Neural cell (in vitro differentiated cells): ENCODE data around the gene RPL22. TPM values are rescaled to one million over a fixed set of nuclear protein-coding genes. Genes with fewer than 3 reads are reported as not detected.
A peak's percentile ranks its signal among the peaks of the same experiment; 100 is the strongest.

ENCODE experiments used
- H2AFZ ChIP-seq: fragments of 200-600, 300-800 bp; sonication (generic), shearing (Covaris generic); 2 replicates; pipeline ENCODE4 v1.6.0; 2014; ENCODE audit warnings: low read depth, mild to moderate bottlenecking, antibody characterized with exemption, low read length, moderate library complexity
- H3F3A ChIP-seq: fragments of 200-600 bp; shearing (Covaris generic); 2 replicates; pipeline ENCODE4 v1.6.1; 2016; ENCODE audit warnings: mild to moderate bottlenecking, moderate library complexity, mixed read lengths, antibody characterized with exemption, low read length; ENCODE audit not compliant: insufficient read depth, poor library complexity, severe bottlenecking
- H3K27ac ChIP-seq: fragments of 200-600, 300-800 bp; sonication (generic), shearing (Covaris generic); 2 replicates; pipeline ENCODE4 v1.5.1; 2014; ENCODE audit warnings: mild to moderate bottlenecking, low read length, moderate library complexity
- H3K27me3 ChIP-seq: fragments of 300-800, 200-600 bp; sonication (generic), shearing (Covaris generic); 2 replicates; pipeline ENCODE4 v1.6.0; 2014; ENCODE audit warnings: mild to moderate bottlenecking, low read depth, low read length, moderate library complexity; ENCODE audit not compliant: insufficient read depth
- H3K36me3 ChIP-seq: fragments of 300-800, 200-600 bp; sonication (generic), shearing (Covaris generic); 2 replicates; pipeline ENCODE4 v1.5.1; 2014; ENCODE audit warnings: mild to moderate bottlenecking, antibody characterized with exemption, low read length, moderate library complexity; ENCODE audit not compliant: insufficient read depth
- H3K4me2 ChIP-seq: fragments of 300-800, 200-600 bp; sonication (generic), shearing (Covaris generic); 2 replicates; pipeline ENCODE4 v1.6.0; 2014; ENCODE audit warnings: mild to moderate bottlenecking, low read length
- H3K4me3 ChIP-seq: fragments of 300-800, 200-600 bp; sonication (generic), shearing (Covaris generic); 2 replicates; pipeline ENCODE4 v1.5.1; 2014; ENCODE audit warnings: mild to moderate bottlenecking, low read length, moderate library complexity
- H3K79me2 ChIP-seq: fragments of 200-600 bp; shearing (Covaris generic); replicated peaks from 2 replicates; pipeline ENCODE4 v1.6.0; 2014; ENCODE audit warnings: mild to moderate bottlenecking, low read length, moderate library complexity; ENCODE audit not compliant: insufficient read depth
- H3K9ac ChIP-seq: fragments of 300-800, 200-600 bp; sonication (generic), shearing (Covaris generic); 2 replicates; pipeline ENCODE4 v1.6.1; 2016; ENCODE audit warnings: mild to moderate bottlenecking, low read length, mixed read lengths
- H3K9me2 ChIP-seq: fragments of 200-600 bp; shearing (Covaris generic); 2 replicates; pipeline ENCODE4 v1.6.1; 2016; ENCODE audit warnings: mild to moderate bottlenecking, low read length, mixed read lengths; ENCODE audit not compliant: insufficient read depth
- H3K9me3 ChIP-seq: fragments of 200-600, 300-800 bp; sonication (generic), shearing (Covaris generic); 2 replicates; pipeline ENCODE4 v1.6.1; 2016; ENCODE audit warnings: mild to moderate bottlenecking, mixed run types, low read length, moderate library complexity, mixed read lengths
- H4K20me1 ChIP-seq: fragments of 200-600 bp; shearing (Covaris generic); 2 replicates; pipeline ENCODE4 v1.6.1; 2016; ENCODE audit warnings: mild to moderate bottlenecking, mixed run types; ENCODE audit not compliant: insufficient read depth
- CTCF ChIP-seq: fragments of 450-650 bp; IDR thresholded peaks from 2 replicates; pipeline ENCODE4 v1.5.1; 2014; ENCODE audit warnings: antibody characterized with exemption, mild to moderate bottlenecking, moderate library complexity; ENCODE audit not compliant: poor library complexity, severe bottlenecking
- EP300 ChIP-seq: fragments of 450-650 bp; conservative IDR thresholded peaks from 2 replicates; pipeline ENCODE4 v1.6.1; 2014; ENCODE audit warnings: antibody characterized with exemption, mild to moderate bottlenecking, moderate library complexity; ENCODE audit not compliant: poor library complexity, severe bottlenecking
- EZH2 ChIP-seq: fragments of 200-600, 300-800 bp; shearing (Covaris generic), sonication (generic); IDR thresholded peaks from 2 replicates; pipeline ENCODE4 v1.6.1; 2014; ENCODE audit warnings: antibody characterized with exemption, low read length, borderline replicate concordance, mild to moderate bottlenecking; ENCODE audit not compliant: insufficient read depth, poor library complexity, severe bottlenecking
- MXI1 ChIP-seq: fragments of 450-650 bp; conservative IDR thresholded peaks from 2 replicates; pipeline ENCODE4 v1.6.1; 2014; ENCODE audit warnings: antibody characterized with exemption, mild to moderate bottlenecking; ENCODE audit not compliant: poor library complexity, severe bottlenecking
- POLR2AphosphoS5 ChIP-seq: IDR thresholded peaks from 2 replicates; pipeline ENCODE4 v1.6.1; 2012
- RAD21 ChIP-seq: fragments of 450-650 bp; conservative IDR thresholded peaks from 2 replicates; pipeline ENCODE4 v1.6.1; 2014; ENCODE audit warnings: antibody characterized with exemption, mild to moderate bottlenecking, moderate library complexity
- REST ChIP-seq: IDR thresholded peaks from 2 replicates; pipeline ENCODE4 v1.6.1; 2012; ENCODE audit warnings: borderline replicate concordance
- SMC3 ChIP-seq: fragments of 450-650 bp; conservative IDR thresholded peaks from 2 replicates; pipeline ENCODE4 v1.6.1; 2014; ENCODE audit warnings: antibody characterized with exemption, mild to moderate bottlenecking, moderate library complexity; ENCODE audit not compliant: poor library complexity
- TAF1 ChIP-seq: IDR thresholded peaks from 2 replicates; pipeline ENCODE4 v1.6.1; 2012; ENCODE audit warnings: low read depth
- polyA plus RNA-seq: library from polyadenylated mRNA; depleted of rRNA; stranded (reverse); fragments of >200 nt; gene quantifications from 2 replicates; pipeline ENCODE4 v1.2.3, GENCODE V29; 2014

The RPL22 gene
- polyA plus RNA-seq, 1 donor from 2014 or later: 294 TPM

GRCh38 chr1:6149597-6149996 is 49.8 kb downstream of the RPL22 start:
- Histone ChIP-seq H3K27ac (no peak overlapping the region), H3K4me2 (no peak overlapping the region), H3K9me2 (no peaks in the 10 kb centered on the region), H3K4me3 (no peak overlapping the region), H3F3A (no peaks in the 10 kb centered on the region), H3K79me2 (no peaks in the 10 kb centered on the region), H2AFZ (no peak overlapping the region), H4K20me1 (no peaks in the 10 kb centered on the region), H3K27me3 (peaks cover 16% of the 10 kb centered on the region), H3K9me3 (no peaks in the 10 kb centered on the region), H3K9ac (no peak overlapping the region), H3K36me3 (no peaks in the 10 kb centered on the region)
- TF ChIP-seq EZH2 (peak; percentile 40), TAF1 (no peak)

- H3K4me2 ChIP-seq: no peak overlapping the region
- H3K9ac ChIP-seq: no peak overlapping the region
- H3K27me3 ChIP-seq: peaks cover 16% of the 10 kb centered on the region
- H3K27ac ChIP-seq: no peak overlapping the region
- H4K20me1 ChIP-seq: no peaks in the 10 kb centered on the region
- H3K4me3 ChIP-seq: peak overlapping the region; percentile 50
- no peaks in the 10 kb centered on the region for H3K79me2 ChIP-seq
- no peaks in the 10 kb centered on the region for H3K36me3 ChIP-seq
- TF ChIP-seq SMC3 (no peak), MXI1 (peak; percentile 37)
- H3F3A ChIP-seq: no peaks in the 10 kb centered on the region
- no peak overlapping the region for H2AFZ ChIP-seq
- H3K9me3 ChIP-seq: no peaks in the 10 kb centered on the region
- H3K9me2 ChIP-seq: no peaks in the 10 kb centered on the region
These were observed 50.7 kb downstream of the RPL22 start for GRCh38 chr1:6148497-6149241.

GRCh38 chr1:6145864-6146410 is 53.5 kb downstream of the RPL22 start:
- Histone ChIP-seq H3K27ac (no peak overlapping the region), H3K9ac (no peak overlapping the region), H3K27me3 (peaks cover 16% of the 10 kb centered on the region), H3K9me3 (no peaks in the 10 kb centered on the region), H3K36me3 (no peaks in the 10 kb centered on the region), H4K20me1 (no peaks in the 10 kb centered on the region), H3K4me3 (no peak overlapping the region), H3K4me2 (no peak overlapping the region), H3K79me2 (no peaks in the 10 kb centered on the region), H3K9me2 (no peaks in the 10 kb centered on the region), H3F3A (no peaks in the 10 kb centered on the region), H2AFZ (no peak overlapping the region)
- no peak for TF ChIP-seq RAD21
- no peak for TF ChIP-seq POLR2AphosphoS5
- TF ChIP-seq SMC3: no peak
- TF ChIP-seq MXI1: no peak
- TF ChIP-seq EZH2: no peak
- no peak for TF ChIP-seq TAF1
- no peak for TF ChIP-seq EP300
- no peak for TF ChIP-seq REST
- TF ChIP-seq CTCF: no peak
